MCF 10A (cell line): ENCODE results near the gene SAMD4A. TPM values are rescaled to one million over a fixed set of nuclear protein-coding genes. Genes with fewer than 3 reads are reported as not detected.

ENCODE experiments used
- BruUV-seq: library from RNA; stranded (reverse); fragments of 400-500 nt; replicated peaks from 2 replicates; lab custom pipeline; 2021; lab: Mats Ljungman, UMichigan
- CTCF ChIA-PET: fragments of 300-600 bp; sonication (Branson Sonifier 250); formaldehyde crosslinking; extraction: SDS; loops from one replicate; lab custom pipeline; 2021; ENCODE audit warnings: antibody characterized with exemption, inconsistent platforms; lab: Yijun Ruan, JAX
- POLR2A ChIA-PET: fragments of 300-600, 350-650 bp; sonication (Branson Sonifier 250); formaldehyde crosslinking; extraction: SDS; loops from one replicate; lab custom pipeline; 2020; ENCODE audit warnings: antibody characterized with exemption, inconsistent platforms; lab: Yijun Ruan, JAX
- DNase-seq: peaks from one replicate; pipeline ENCODE4 v3.0.0-alpha.2; 2018; ENCODE audit not compliant: unreplicated experiment
- H3K27ac Mint-ChIP-seq: one replicate; pipeline ENCODE4 v1.8.0; 2022; ENCODE audit warnings: mild to moderate bottlenecking, low read depth, mixed read lengths; ENCODE audit not compliant: unreplicated experiment
- H3K27me3 Mint-ChIP-seq: one replicate; pipeline ENCODE4 v1.8.0; 2022; ENCODE audit warnings: mixed read lengths; ENCODE audit not compliant: insufficient read depth, unreplicated experiment
- H3K36me3 Mint-ChIP-seq: one replicate; pipeline ENCODE4 v1.8.0; 2022; ENCODE audit warnings: mild to moderate bottlenecking, moderate library complexity, mixed read lengths; ENCODE audit not compliant: insufficient read depth, unreplicated experiment
- H3K4me1 Mint-ChIP-seq: one replicate; pipeline ENCODE4 v1.8.0; 2022; ENCODE audit warnings: mixed read lengths; ENCODE audit not compliant: insufficient read depth, unreplicated experiment
- H3K4me3 Mint-ChIP-seq: one replicate; pipeline ENCODE4 v1.8.0; 2022; ENCODE audit warnings: mild to moderate bottlenecking, moderate library complexity, mixed read lengths; ENCODE audit not compliant: unreplicated experiment
- H3K9me3 Mint-ChIP-seq: one replicate; pipeline ENCODE4 v1.8.0; 2022; ENCODE audit warnings: mixed read lengths; ENCODE audit not compliant: unreplicated experiment
- CTCF ChIP-seq: fragments of 200-600 bp; IDR thresholded peaks from one replicate; pipeline ENCODE4 v1.8.0; 2022; ENCODE audit warnings: antibody characterized with exemption, mild to moderate bottlenecking; ENCODE audit not compliant: unreplicated experiment
- intact Hi-C: fragments of 100-400 bp; cut with micrococcal nuclease; formaldehyde crosslinking; loops from 2 replicates; pipeline ENCODE4 v1.14.1; 2022
- total RNA-seq: library from RNA; stranded (reverse); gene quantifications from 2 replicates; pipeline ENCODE4 v1.2.3, GENCODE V29; 2022

The SAMD4A gene
- total RNA-seq, 1 experiment from 2014 or later: 63.5 TPM

DNA sequence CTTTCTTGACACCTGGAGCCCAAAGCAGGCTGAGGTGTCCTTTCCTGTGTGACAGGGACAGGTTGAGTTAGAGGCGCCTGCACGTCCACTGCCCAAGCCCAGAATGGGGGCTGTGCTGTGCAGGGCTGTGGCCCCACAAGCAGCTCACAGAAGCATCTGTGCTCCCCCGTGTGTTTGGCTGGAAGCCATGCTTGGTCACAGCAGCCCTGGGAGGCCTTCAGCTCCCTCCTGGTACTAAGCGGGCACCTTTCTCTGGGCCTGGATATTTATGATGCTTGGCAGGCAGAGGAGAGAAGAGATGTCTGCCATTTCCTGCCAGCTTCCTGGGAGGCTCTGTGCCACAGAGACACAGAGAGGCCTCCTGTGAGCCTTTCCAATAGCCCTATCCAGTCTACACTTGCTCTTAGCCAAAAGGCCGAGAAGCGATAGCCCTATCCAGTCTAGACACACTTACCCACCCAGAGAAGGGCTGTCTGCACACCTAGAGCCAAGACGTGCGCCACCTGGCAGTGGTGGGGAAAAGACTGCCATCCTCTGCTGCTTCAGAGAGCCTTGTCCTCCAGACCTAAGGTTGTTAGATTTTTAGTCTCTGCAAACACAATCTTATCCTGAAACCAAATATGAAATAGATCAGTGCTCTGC lies 218.3 kb downstream of the SAMD4A start:
- Mint-ChIP-seq H3K27ac (no peak overlapping the region), H3K9me3 (no peaks in the 10 kb centered on the region), H3K36me3 (peaks cover 50% of the 10 kb centered on the region), H3K4me1 (no peaks in the 10 kb centered on the region), H3K27me3 (no peaks in the 10 kb centered on the region), H3K4me3 (no peak overlapping the region)
- CTCF ChIA-PET: interaction anchor here (1.3 to 1.9 kb wide), 4 partner anchors 8 to 20 kb away, joined by 3 to 14 read pairs (median 4); no protein-coding TSS in a partner anchor
- no TSS peak for BruUV-seq
- TF ChIP-seq CTCF: no peak
- DNase-seq: no peak
- POLR2A ChIA-PET: interaction anchor here (1.0 kb wide), 1 partner anchor 221 kb away, joined by 3 read pairs; no protein-coding TSS in a partner anchor
- intact Hi-C loops: no loop called here

DNA sequence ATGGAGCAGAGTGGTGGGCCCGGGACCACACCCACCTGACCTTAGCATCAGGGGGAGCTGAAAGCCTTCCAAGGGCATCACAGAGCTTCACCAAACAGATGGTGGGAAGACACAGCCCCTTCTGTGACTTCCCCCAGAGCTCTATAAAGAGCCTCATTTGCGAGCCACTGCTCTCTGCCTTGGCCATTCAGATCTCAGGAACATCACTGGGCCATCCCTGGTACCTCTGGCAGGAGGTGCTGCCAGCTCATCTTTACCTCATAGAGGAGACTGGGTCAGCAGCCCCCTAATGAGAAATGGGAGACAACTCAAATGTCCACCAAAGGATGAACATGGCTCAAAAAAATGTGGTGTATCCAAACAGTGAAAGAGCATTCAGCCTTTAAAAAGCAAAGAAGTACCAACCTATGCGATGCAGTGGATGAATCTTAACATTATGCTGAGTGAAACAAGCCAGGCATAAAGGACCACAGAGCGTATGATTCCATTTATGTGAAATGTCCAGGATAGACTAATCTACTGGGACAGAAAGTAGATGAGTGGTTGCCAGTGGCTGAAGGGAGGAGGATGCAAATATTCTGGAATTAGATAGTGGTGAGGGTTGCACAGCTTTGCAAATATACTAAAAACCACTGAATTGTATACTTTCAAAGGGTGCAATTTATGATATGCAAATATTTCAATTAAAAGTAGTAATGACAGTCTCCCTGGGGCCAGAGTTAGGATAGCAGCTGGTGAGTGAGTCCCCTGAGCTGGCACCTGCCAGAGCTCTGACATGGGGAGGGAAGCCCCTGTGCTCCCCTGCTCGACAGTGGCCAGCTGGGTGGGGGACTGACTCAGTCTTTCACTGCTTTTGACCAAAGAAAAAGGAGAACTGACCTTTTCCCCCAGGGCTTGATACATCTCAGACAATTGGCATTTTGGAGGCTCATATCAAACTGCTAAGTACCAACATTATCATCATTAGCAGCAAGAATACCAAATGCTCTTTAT lies 219.1 kb downstream of the SAMD4A start:
- TF ChIP-seq CTCF: no peak
- Mint-ChIP-seq H3K4me1 (no peaks in the 10 kb centered on the region), H3K27me3 (no peaks in the 10 kb centered on the region), H3K27ac (no peak overlapping the region), H3K9me3 (no peaks in the 10 kb centered on the region), H3K36me3 (peaks cover 50% of the 10 kb centered on the region), H3K4me3 (no peak overlapping the region)
- ChIA-PET CTCF (interaction anchor here (0.8 to 2.1 kb wide), 6 partner anchors 9 to 224 kb away, joined by 3 to 14 read pairs (median 4); no protein-coding TSS in a partner anchor), POLR2A (interaction anchor here (1.0 kb wide), 1 partner anchor 222 kb away, joined by 3 read pairs; no protein-coding TSS in a partner anchor)
- intact Hi-C loops: no loop called here
- no TSS peak for BruUV-seq
- DNase-seq: no peak

DNA sequence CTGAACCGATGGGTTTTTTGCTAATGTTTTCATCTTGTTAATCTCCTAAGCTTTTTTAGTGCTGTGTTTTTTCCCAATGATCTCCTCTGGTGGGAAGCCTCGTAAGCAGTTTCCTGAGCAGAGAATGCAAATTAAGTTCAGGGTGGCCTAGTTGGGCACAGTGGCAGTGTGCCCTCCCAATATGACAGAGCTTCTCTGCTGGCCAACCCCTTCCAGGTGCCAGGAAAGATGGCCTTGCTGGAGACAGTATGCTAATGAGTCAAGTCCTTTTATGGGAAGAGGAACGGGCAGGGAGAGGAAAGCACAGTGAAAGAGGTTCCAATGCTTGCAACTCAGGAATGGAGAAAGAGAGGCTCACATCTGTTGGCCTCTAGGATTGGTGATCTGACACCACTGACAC lies 219.9 kb downstream of the SAMD4A start:
- no peaks in the 10 kb centered on the region for H3K27me3 Mint-ChIP-seq
- no peaks in the 10 kb centered on the region for H3K9me3 Mint-ChIP-seq
- BruUV-seq: no TSS peak
- ChIA-PET POLR2A (no interaction called here), CTCF (interaction anchor here (0.8 to 2.1 kb wide), 2 partner anchors 13 to 225 kb away, joined by 3 to 8 read pairs; no protein-coding TSS in a partner anchor)
- H3K4me3 Mint-ChIP-seq: no peak overlapping the region
- no peak for DNase-seq
- no peak overlapping the region for H3K27ac Mint-ChIP-seq
- no peak for TF ChIP-seq CTCF
- no peaks in the 10 kb centered on the region for H3K4me1 Mint-ChIP-seq
- intact Hi-C loops: no loop called here
- peaks cover 50% of the 10 kb centered on the region for H3K36me3 Mint-ChIP-seq

DNA sequence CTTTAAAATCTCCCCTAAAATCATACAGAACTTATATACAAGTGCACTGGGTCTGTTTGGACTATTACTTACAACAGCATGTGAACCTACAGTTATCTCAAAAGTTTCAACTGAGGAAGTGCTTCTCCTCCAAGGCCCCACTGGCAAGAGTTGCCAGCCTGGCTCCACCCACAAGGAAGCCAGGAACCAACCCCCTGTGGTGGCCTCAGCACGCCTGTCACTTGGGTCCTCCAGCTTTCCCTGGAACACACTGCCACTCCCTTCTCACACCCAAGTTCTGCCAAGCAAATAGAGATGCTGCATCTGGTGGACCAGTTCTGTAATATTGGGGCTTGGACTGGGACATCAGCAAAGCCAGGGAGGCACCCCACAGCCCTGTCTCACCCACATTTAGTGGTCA lies 220.3 kb downstream of the SAMD4A start:
- no TSS peak for BruUV-seq
- Mint-ChIP-seq H3K27me3 (no peaks in the 10 kb centered on the region), H3K9me3 (no peaks in the 10 kb centered on the region), H3K4me3 (no peak overlapping the region), H3K36me3 (peaks cover 50% of the 10 kb centered on the region), H3K27ac (no peak overlapping the region), H3K4me1 (no peaks in the 10 kb centered on the region)
- no peak for TF ChIP-seq CTCF
- POLR2A ChIA-PET: no interaction called here
- intact Hi-C loops: no loop called here
- DNase-seq: no peak
- CTCF ChIA-PET: interaction anchor here (2.1 kb wide), 1 partner anchor 14 kb away, joined by 8 read pairs; no protein-coding TSS in a partner anchor
